Measurements from ENCODE around the gene AP2A2. TPM values are rescaled to one million over a fixed set of nuclear protein-coding genes. Genes with fewer than 3 reads are reported as not detected.

Gene AP2A2
- total RNA-seq, 1 experiment from 2014 or later, result 123 TPM

DNA sequence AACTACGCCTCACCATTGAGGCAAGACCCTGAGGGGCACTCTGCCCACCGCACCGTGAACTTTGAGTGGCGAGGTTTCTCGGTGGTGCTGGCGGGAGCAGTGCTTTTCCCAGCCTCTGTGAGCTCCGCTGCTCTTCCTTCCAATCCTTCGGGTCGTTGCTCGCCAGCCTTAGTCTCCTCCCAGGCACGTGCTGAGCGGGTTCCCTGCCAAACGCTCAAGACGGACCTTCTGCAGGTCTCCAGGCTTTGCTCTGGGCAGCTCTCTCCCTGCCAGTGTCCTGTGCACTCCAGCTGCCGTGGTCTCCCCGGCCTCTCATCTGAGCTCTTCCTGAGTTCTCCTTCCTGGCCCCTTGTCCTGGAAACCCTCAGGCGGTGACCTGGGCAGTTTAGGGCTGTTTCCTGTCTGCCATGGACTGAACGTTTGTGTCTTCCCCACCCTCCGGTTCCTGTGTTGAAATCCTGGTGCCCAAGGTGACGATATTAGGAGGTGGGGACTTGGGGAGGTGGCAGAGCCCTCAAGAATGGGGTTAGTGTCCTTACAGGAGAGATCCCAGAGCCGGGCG lies 122.0 kb downstream of the AP2A2 start:
- Histone ChIP-seq H3K27me3 (ENCODE audit: control insufficient read depth, insufficient read depth, low read length) (no peaks in the 10 kb centered on the region), H3K4me3 (ENCODE audit: low read depth in 2 of 2, low read length in 2 of 2) (no peak overlapping the region), H3K27ac (ENCODE audit: low read length) (no peak overlapping the region), H3K4me1 (ENCODE audit: control insufficient read depth, insufficient read depth, low read length) (peaks cover 8% of the 10 kb centered on the region; the same call in 1 of the 2 replicates), H3K9me3 (ENCODE audit: control insufficient read depth, insufficient read depth, low read depth, low read length) (no peaks in the 10 kb centered on the region), H3K36me3 (ENCODE audit: control insufficient read depth, insufficient read depth, low read length) (no peaks in the 10 kb centered on the region)
- POLR2A ChIA-PET, result no interaction called here
- no TSS peak for BruUV-seq (replicated peaks)
- ATAC-seq (no peak), DNase-seq (ENCODE audit: low read depth, low spot score) (no peak)
- CTCF ChIA-PET, result interaction anchor here (0.9 kb wide), 1 partner anchor 180 kb away, joined by 6 read pairs; no protein-coding TSS in a partner anchor
- TF ChIP-seq, protein P1, sequence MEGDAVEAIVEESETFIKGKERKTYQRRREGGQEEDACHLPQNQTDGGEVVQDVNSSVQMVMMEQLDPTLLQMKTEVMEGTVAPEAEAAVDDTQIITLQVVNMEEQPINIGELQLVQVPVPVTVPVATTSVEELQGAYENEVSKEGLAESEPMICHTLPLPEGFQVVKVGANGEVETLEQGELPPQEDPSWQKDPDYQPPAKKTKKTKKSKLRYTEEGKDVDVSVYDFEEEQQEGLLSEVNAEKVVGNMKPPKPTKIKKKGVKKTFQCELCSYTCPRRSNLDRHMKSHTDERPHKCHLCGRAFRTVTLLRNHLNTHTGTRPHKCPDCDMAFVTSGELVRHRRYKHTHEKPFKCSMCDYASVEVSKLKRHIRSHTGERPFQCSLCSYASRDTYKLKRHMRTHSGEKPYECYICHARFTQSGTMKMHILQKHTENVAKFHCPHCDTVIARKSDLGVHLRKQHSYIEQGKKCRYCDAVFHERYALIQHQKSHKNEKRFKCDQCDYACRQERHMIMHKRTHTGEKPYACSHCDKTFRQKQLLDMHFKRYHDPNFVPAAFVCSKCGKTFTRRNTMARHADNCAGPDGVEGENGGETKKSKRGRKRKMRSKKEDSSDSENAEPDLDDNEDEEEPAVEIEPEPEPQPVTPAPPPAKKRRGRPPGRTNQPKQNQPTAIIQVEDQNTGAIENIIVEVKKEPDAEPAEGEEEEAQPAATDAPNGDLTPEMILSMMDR (IDR thresholded peaks at IDR 0.05), result no peak
- TF ChIP-seq TCF7L2 (IDR thresholded peaks at IDR 0.05; ENCODE audit: low read depth, low read length) (no peak), POLR2AphosphoS5 (IDR thresholded peaks at IDR 0.05; ENCODE audit: low read depth, low read length) (no peak), SIN3A (IDR thresholded peaks at IDR 0.05; ENCODE audit: borderline replicate concordance, insufficient read depth, low read depth, low read length) (no peak)
- TF ChIP-seq, protein P2, sequence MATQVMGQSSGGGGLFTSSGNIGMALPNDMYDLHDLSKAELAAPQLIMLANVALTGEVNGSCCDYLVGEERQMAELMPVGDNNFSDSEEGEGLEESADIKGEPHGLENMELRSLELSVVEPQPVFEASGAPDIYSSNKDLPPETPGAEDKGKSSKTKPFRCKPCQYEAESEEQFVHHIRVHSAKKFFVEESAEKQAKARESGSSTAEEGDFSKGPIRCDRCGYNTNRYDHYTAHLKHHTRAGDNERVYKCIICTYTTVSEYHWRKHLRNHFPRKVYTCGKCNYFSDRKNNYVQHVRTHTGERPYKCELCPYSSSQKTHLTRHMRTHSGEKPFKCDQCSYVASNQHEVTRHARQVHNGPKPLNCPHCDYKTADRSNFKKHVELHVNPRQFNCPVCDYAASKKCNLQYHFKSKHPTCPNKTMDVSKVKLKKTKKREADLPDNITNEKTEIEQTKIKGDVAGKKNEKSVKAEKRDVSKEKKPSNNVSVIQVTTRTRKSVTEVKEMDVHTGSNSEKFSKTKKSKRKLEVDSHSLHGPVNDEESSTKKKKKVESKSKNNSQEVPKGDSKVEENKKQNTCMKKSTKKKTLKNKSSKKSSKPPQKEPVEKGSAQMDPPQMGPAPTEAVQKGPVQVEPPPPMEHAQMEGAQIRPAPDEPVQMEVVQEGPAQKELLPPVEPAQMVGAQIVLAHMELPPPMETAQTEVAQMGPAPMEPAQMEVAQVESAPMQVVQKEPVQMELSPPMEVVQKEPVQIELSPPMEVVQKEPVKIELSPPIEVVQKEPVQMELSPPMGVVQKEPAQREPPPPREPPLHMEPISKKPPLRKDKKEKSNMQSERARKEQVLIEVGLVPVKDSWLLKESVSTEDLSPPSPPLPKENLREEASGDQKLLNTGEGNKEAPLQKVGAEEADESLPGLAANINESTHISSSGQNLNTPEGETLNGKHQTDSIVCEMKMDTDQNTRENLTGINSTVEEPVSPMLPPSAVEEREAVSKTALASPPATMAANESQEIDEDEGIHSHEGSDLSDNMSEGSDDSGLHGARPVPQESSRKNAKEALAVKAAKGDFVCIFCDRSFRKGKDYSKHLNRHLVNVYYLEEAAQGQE (IDR thresholded peaks at IDR 0.05; ENCODE audit: insufficient read depth in 1 of 2, low read depth in 2 of 2, low read length in 1 of 2), result no peak
- intact Hi-C loops (cut with micrococcal nuclease; ENCODE audit: unreplicated experiment), result no loop called here
- in situ Hi-C loops (cut with HindIII; ENCODE audit: low pct_unique_long_range_greater_than_20kb, low sequenced_read_pairs), result no loop called here

DNA sequence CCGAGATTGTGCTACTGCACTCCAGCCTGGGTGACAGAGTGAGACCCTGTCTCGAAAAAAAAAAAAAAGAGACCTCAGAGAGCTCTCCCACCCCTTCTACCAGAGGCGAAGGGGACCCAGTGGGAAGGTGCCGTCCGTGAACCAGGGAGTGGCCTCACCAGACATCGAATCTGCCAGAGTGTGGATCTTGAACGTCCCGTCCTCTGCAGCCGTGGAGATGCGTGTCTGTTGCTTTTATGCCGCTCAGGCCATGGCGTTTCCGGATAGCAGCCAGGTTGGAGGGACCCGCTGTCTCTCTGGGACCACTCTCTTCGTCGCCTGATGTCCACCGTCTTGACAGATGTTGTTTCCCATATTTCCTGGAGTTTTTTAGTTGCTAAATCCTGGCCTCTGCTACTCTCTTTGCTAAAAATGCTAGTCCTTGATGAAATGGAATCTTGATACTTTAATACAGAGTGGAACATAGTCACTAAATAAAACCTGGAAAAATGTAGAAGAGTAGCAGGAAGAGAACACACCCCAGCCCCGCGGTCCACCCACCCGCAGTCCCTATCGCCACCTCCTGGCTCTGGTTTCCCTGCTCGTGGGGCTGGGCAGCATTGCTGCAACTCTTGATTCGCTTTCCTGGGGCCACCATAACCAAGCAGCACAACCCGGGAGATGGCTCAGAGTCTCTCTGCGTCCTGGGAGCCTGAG lies 122.9 kb downstream of the AP2A2 start:
- ChIA-PET POLR2A (no interaction called here), CTCF (interaction anchor here (0.9 kb wide), 1 partner anchor 181 kb away, joined by 6 read pairs; no protein-coding TSS in a partner anchor)
- no peaks in the 10 kb centered on the region for H3K27me3 ChIP-seq (ENCODE audit: control insufficient read depth, insufficient read depth, low read length)
- no peaks in the 10 kb centered on the region for H3K36me3 ChIP-seq (ENCODE audit: control insufficient read depth, insufficient read depth, low read length)
- TF ChIP-seq, protein P2 (IDR thresholded peaks at IDR 0.05; ENCODE audit: insufficient read depth in 1 of 2, low read depth in 2 of 2, low read length in 1 of 2), result no peak
- no peak for TF ChIP-seq TCF7L2 (IDR thresholded peaks at IDR 0.05; ENCODE audit: low read depth, low read length)
- no peak for TF ChIP-seq POLR2AphosphoS5 (IDR thresholded peaks at IDR 0.05; ENCODE audit: low read depth, low read length)
- TF ChIP-seq, protein P1 (IDR thresholded peaks at IDR 0.05), result no peak; the same call in 1 of the 2 replicates
- TF ChIP-seq SIN3A (IDR thresholded peaks at IDR 0.05; ENCODE audit: borderline replicate concordance, insufficient read depth, low read depth, low read length), result no peak
- intact Hi-C loops (cut with micrococcal nuclease; ENCODE audit: unreplicated experiment) (no loop called here), in situ Hi-C loops (cut with HindIII; ENCODE audit: low pct_unique_long_range_greater_than_20kb, low sequenced_read_pairs) (no loop called here)
- no peak for DNase-seq (ENCODE audit: low read depth, low spot score)
- no peak for ATAC-seq
- peaks cover 8% of the 10 kb centered on the region; the same call in 1 of the 2 replicates for H3K4me1 ChIP-seq (ENCODE audit: control insufficient read depth, insufficient read depth, low read length)
- H3K4me3 ChIP-seq (ENCODE audit: low read depth in 2 of 2, low read length in 2 of 2), result no peak overlapping the region
- no peak overlapping the region for H3K27ac ChIP-seq (ENCODE audit: low read length)
- no TSS peak for BruUV-seq (replicated peaks)
- no peaks in the 10 kb centered on the region for H3K9me3 ChIP-seq (ENCODE audit: control insufficient read depth, insufficient read depth, low read depth, low read length)
